CD4-positive, alpha-beta T cell (primary cell): ENCODE measurements around the gene ARHGAP21. TPM values are rescaled to one million over a fixed set of nuclear protein-coding genes. Genes with fewer than 3 reads are reported as not detected.

Experiments
- ATAC-seq: fragments of 200-7000 bp; cut with Tn5 transposase; one replicate; pipeline ENCODE4 v1.10.0; 2022; ENCODE audit warnings: mild to moderate bottlenecking; ENCODE audit not compliant: poor library complexity
- CTCF ChIA-PET: fragments of 350-600 bp; sonication (Branson Sonifier 250); formaldehyde crosslinking; loops from one replicate; lab custom pipeline; 2021; ENCODE audit warnings: antibody characterized with exemption, inconsistent platforms; lab: Charles Lee
- POLR2A ChIA-PET: fragments of 350-600 bp; sonication (Branson Sonifier 250); formaldehyde crosslinking; loops from one replicate; lab custom pipeline; 2021; ENCODE audit warnings: antibody characterized with exemption, inconsistent platforms; lab: Charles Lee
- DNase-seq, 14 experiments: peaks; one replicate each; pipeline ENCODE4 v3.0.0-alpha.2; 2013 to 2020; ENCODE audit warnings: mixed read lengths in 2 of 14
- H3K27ac ChIP-seq, 2 donors: one replicate each; pipeline versions ENCODE4 v1.5.1 to v1.7.0; 2013; ENCODE audit warnings: low read length in 2 of 2, low read depth in 1 of 2, mild to moderate bottlenecking in 1 of 2
- H3K27me3 ChIP-seq, 2 experiments: 1 replicate in 1 of 2; 2 replicates in 1 of 2; pipeline versions ENCODE4 v1.6.1 to v1.7.0; 2013; ENCODE audit warnings: low read length in 2 of 2, control low read depth in 1 of 2, mild to moderate bottlenecking in 1 of 2, moderate library complexity in 1 of 2; ENCODE audit not compliant: insufficient read depth in 2 of 2, control insufficient read depth in 1 of 2
- H3K36me3 ChIP-seq: one replicate; pipeline ENCODE4 v1.6.1; 2013; ENCODE audit warnings: low read length, control low read depth; ENCODE audit not compliant: insufficient read depth
- H3K4me1 ChIP-seq: one replicate; pipeline ENCODE4 v1.6.1; 2013; ENCODE audit warnings: low read length, control low read depth; ENCODE audit not compliant: insufficient read depth
- H3K4me3 ChIP-seq: one replicate; pipeline ENCODE4 v1.5.1; 2013; ENCODE audit warnings: mild to moderate bottlenecking, low read length, moderate library complexity
- H3K9me3 ChIP-seq, 2 experiments: 1 replicate in 1 of 2; 2 replicates in 1 of 2; pipeline versions ENCODE4 v1.6.1 to v1.7.0; 2013; ENCODE audit warnings: low read length in 2 of 2, mild to moderate bottlenecking in 2 of 2, control low read depth in 1 of 2, moderate library complexity in 1 of 2; ENCODE audit not compliant: control insufficient read depth in 1 of 2, insufficient read depth in 1 of 2
- H3K27ac Mint-ChIP-seq: one replicate; pipeline ENCODE4 v1.8.0; 2020; ENCODE audit warnings: mixed read lengths
- H3K27me3 Mint-ChIP-seq: one replicate; pipeline ENCODE4 v1.8.0; 2021; ENCODE audit warnings: mixed read lengths
- H3K36me3 Mint-ChIP-seq: one replicate; pipeline ENCODE4 v1.8.0; 2021; ENCODE audit warnings: low read depth, mixed read lengths
- H3K4me1 Mint-ChIP-seq: one replicate; pipeline ENCODE4 v1.8.0; 2021; ENCODE audit warnings: low read depth, mixed read lengths
- H3K4me3 Mint-ChIP-seq: one replicate; pipeline ENCODE4 v1.8.0; 2020; ENCODE audit warnings: mild to moderate bottlenecking, mixed read lengths
- H3K9me3 Mint-ChIP-seq: one replicate; pipeline ENCODE4 v1.8.0; 2020; ENCODE audit warnings: mixed read lengths
- intact Hi-C, 2 experiments: fragments of 100-400 bp; cut with DNase I in 1 of 2; cut with micrococcal nuclease in 1 of 2; formaldehyde crosslinking; loops; one replicate each; pipeline versions ENCODE4 v1.15.1 to v1.9.0; 2023 to 2025; cut with DNase I, micrococcal nuclease
- total RNA-seq, 174 experiments: library from RNA in 2 of 174; stranded (reverse) in 2 of 174; gene quantifications; one replicate each; pipeline ENCODE4 v1.2.3 and lab custom pipeline; 2021 to 2026
- TF ChIP-seq, protein P1 (sequence below): fragments of 200-600 bp; IDR thresholded peaks from one replicate; pipeline ENCODE4 v1.8.0; 2022; ENCODE audit warnings: antibody characterized with exemption, mild to moderate bottlenecking

Gene ARHGAP21
- total RNA-seq, 2 experiments from 2014 or later = 38.4 to 43.4 TPM

DNA sequence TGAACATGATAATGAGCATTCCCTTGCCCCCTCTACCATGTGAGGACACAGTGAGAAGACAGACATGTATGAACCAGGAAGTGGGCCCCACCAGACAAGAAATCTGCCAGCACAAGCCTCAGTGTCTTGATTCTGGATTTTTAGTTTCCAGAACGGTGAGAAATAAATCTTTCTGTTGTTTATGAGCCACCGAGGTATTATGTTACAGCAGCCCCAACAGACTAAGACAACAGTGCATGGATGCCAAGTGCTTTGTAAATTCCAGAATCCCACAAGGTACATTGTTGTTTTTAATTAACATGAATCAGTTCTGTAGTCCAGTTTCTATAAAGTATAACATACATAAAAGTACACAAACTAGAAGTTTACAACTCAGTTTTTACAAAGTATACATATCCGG lies 162.2 kb downstream of the ARHGAP21 start:
- peaks cover 3% of the 10 kb centered on the region for H3K4me1 Mint-ChIP-seq
- Histone ChIP-seq H3K9me3 (no peaks in the 10 kb centered on the region), H3K4me3 (no peak overlapping the region), H3K4me1 (peaks cover 4% of the 10 kb centered on the region), H3K27ac (no peak overlapping the region), H3K27me3 (no peaks in the 10 kb centered on the region), H3K36me3 (no peaks in the 10 kb centered on the region)
- H3K4me3 Mint-ChIP-seq = no peak overlapping the region
- intact Hi-C loops = no loop called here
- ChIA-PET POLR2A (no interaction called here), CTCF (no interaction called here)
- DNase-seq (no peak), ATAC-seq (no peak)
- H3K27ac Mint-ChIP-seq = no peak overlapping the region
- H3K9me3 Mint-ChIP-seq = no peaks in the 10 kb centered on the region
- peaks cover 4% of the 10 kb centered on the region for H3K27me3 Mint-ChIP-seq
- H3K36me3 Mint-ChIP-seq = no peaks in the 10 kb centered on the region
- TF ChIP-seq, protein P1, sequence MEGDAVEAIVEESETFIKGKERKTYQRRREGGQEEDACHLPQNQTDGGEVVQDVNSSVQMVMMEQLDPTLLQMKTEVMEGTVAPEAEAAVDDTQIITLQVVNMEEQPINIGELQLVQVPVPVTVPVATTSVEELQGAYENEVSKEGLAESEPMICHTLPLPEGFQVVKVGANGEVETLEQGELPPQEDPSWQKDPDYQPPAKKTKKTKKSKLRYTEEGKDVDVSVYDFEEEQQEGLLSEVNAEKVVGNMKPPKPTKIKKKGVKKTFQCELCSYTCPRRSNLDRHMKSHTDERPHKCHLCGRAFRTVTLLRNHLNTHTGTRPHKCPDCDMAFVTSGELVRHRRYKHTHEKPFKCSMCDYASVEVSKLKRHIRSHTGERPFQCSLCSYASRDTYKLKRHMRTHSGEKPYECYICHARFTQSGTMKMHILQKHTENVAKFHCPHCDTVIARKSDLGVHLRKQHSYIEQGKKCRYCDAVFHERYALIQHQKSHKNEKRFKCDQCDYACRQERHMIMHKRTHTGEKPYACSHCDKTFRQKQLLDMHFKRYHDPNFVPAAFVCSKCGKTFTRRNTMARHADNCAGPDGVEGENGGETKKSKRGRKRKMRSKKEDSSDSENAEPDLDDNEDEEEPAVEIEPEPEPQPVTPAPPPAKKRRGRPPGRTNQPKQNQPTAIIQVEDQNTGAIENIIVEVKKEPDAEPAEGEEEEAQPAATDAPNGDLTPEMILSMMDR = no peak

DNA sequence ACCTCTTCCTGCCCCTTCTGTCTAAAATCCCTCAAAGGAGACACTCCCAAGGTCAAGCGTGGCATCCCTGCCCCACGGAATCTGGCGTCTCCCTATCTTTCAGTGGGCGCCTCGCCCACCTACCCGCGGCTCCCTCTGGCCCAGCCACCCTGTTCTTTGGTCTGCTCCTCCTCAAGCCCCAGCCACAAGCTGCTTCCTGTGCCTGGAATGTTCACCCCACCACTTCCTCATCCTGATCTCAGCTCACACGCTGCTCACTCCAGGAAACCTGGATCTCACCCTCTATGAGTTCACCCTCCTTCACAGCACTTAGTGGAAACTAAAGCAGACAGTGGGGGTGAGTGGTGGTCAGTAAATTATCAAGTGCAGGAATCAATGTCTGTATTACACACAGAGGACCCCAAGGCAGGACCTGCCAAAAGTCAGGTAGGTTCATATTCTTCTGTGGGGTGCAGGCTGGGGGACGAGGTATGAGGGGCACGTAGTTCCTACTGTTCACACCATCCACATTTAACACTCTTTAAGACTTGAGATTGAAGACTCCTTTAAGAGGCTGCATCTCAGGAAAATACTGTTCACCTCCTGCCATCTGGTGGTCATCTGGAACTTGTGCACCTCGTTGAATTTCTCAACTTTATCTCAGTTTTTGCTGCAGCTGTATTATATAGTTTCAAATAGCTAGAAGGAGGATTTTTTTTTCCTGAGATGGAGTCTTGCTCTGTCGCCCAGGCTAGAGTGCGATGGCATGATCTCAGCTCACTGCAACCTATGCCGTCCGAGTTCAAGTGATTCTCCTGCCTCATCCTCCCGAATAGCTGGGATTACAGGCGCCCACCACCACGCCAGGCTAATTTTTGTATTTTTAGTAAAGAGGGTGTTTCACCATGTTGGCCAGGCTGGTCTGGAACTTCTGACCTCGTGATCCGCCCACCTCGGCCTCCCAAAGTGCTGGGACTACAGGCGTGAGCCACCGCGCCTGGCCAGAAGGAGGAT lies 166.6 kb downstream of the ARHGAP21 start:
- no peaks in the 10 kb centered on the region for H3K36me3 Mint-ChIP-seq
- H3K27me3 Mint-ChIP-seq = no peaks in the 10 kb centered on the region
- CTCF ChIA-PET = no interaction called here
- no peaks in the 10 kb centered on the region for H3K36me3 ChIP-seq
- peaks cover 0 to 3% of the 10 kb centered on the region in 2 experiments for H3K9me3 ChIP-seq
- H3K4me3 ChIP-seq = no peak overlapping the region
- DNase-seq = peak in 3 of 14 experiments; percentile 40 to 65 (median 51)
- peaks cover 3% of the 10 kb centered on the region for H3K4me1 Mint-ChIP-seq
- no peaks in the 10 kb centered on the region for H3K9me3 Mint-ChIP-seq
- no peak overlapping the region for H3K27ac ChIP-seq
- TF ChIP-seq, protein P1 = peak; percentile 60
- H3K27me3 ChIP-seq = no peaks in the 10 kb centered on the region
- peak; percentile 64 for ATAC-seq
- intact Hi-C loops = loop anchor here (2.0 kb wide), 2 partner anchors 1242 to 1398 kb away; no protein-coding TSS in a partner anchor
- H3K27ac Mint-ChIP-seq = no peak overlapping the region
- POLR2A ChIA-PET = no interaction called here
- peaks cover 4% of the 10 kb centered on the region for H3K4me1 ChIP-seq
- H3K4me3 Mint-ChIP-seq = no peak overlapping the region

DNA sequence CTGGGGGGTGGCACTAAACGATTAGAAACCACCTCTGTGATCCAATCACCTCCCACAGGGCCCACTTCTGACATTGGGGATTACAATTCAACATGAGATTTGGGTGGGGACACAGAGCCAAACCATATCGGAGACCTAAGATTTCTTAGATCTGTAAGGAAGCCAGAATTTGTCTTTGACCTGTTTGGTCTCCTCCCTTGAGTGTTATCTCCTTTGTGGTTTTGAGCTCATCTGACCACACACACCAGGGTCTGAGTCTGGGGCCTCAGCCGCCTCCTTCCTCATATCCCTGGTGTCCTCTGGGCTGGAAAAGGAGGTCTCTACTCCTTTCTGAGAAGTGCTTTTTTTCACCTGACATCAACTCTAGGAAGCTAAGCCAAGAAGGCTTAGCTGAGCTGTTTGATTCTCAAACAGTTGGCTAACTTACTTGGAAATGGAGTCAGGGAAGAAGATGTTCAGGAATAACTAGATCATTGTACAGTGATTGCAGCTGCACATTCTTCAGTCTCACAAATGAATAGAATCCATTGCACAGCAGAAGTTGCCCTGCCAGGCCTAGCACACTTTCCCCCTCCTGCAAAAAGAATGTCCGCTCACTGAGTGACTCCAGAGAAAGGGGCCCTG lies 167.4 kb downstream of the ARHGAP21 start:
- DNase-seq = no peak
- ChIA-PET CTCF (no interaction called here), POLR2A (no interaction called here)
- TF ChIP-seq, protein P1 = no peak
- Mint-ChIP-seq H3K4me1 (peaks cover 3% of the 10 kb centered on the region), H3K9me3 (no peaks in the 10 kb centered on the region), H3K27ac (no peak overlapping the region), H3K27me3 (no peaks in the 10 kb centered on the region), H3K36me3 (no peaks in the 10 kb centered on the region), H3K4me3 (no peak overlapping the region)
- no peak overlapping the region for H3K4me3 ChIP-seq
- H3K9me3 ChIP-seq = peaks cover 0 to 3% of the 10 kb centered on the region in 2 experiments
- no peak for ATAC-seq
- intact Hi-C loops = loop anchor here (2.0 kb wide), 2 partner anchors 1241 to 1397 kb away; no protein-coding TSS in a partner anchor
- H3K4me1 ChIP-seq = peaks cover 4% of the 10 kb centered on the region
- no peak overlapping the region for H3K27ac ChIP-seq
- no peaks in the 10 kb centered on the region for H3K36me3 ChIP-seq
- H3K27me3 ChIP-seq = no peaks in the 10 kb centered on the region
